ENCODE results near the gene NUDT1.
"Not testable (repeated sequence)": the region's sequence is repeated elsewhere in the genome, so short reads cannot be mapped to it uniquely, and the experiment has no call there.

Gene NUDT1

DNA sequence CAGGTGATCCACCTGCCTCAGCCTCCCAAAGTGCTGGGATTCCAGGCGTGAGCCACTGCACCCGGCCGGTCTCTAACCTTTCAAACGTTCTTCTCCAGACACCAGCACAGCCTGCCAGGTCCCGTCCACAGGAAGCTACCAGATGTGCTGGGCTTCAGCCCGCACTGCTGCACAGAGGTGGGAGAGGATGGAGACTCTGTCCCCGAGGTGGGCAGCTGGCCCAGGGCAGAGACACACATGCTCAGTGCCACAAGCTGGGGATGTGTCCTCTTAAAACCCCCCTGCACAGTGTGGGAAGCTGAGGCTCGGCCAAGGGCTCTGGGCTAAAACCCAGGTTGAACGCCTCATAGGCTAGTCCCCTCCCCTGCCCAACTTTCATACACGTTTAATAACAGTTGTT, 9.4 kb downstream of the NUDT1 start:
- no peak for DNase-seq

DNA sequence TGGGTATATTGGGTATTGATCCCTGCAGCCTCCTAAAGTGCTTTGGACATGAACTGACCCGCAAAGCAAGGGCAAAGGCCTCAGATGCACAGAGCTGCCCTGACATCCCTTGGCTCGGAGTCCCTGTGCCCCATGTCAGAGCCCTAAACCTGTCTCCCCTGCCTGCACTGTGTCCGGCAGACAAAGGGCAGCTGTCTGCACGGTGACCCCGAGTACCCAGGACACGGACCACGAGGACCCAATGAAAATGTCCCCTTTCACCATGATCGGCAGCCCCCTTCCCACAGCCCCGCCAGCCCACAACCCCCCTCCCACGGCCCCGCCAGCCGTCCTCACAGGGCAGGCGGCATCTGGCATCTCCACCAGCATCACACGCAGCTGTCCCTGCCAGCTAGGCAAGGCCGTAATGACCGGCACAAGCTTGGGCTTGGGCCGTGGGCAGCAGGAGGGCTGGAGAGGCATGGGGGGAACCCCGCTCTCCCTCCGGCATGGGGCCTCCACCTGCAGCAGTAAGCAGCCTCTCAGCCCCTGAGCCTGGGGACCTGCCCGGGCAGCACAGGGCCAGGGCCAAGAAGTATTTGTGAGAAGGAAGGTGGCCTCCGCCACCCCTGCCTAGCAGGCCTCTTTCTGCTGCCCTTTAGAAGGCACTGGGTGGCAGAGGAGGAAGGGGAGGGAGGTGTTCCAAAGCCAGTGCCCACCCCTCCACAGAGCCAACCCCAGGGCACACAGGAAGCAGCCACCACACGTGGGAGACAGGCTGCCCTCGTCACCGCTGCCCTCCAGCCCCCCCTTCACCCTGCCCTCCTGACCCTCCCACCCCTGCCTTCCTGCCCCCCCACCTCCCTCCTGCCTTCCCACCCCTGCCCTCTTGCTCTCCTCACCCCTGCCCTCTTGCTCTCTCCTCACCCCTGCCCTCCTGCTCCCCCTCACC, 10.1 kb downstream of the NUDT1 start:
- DNase-seq: no peak

DNA sequence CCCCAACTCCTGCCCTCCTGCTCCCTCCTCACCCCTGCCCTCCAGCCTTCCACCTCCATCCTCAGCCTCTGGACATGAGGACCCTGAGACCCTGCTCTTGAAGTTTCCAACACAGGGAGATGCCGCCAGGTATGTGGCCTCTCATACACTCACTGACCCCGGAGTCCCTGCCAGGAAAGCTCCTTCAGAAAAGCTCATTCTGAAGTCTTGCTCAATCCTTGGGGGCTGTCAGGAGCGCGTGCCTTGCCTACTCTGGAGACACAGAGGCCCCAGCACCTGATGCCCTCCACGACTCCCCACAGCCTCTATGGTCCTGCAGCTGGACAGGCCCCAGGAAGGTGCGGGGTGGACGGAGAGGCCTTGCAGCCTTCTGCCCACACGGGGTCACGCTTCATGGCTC, 11.0 kb downstream of the NUDT1 start:
- no peak for DNase-seq

DNA sequence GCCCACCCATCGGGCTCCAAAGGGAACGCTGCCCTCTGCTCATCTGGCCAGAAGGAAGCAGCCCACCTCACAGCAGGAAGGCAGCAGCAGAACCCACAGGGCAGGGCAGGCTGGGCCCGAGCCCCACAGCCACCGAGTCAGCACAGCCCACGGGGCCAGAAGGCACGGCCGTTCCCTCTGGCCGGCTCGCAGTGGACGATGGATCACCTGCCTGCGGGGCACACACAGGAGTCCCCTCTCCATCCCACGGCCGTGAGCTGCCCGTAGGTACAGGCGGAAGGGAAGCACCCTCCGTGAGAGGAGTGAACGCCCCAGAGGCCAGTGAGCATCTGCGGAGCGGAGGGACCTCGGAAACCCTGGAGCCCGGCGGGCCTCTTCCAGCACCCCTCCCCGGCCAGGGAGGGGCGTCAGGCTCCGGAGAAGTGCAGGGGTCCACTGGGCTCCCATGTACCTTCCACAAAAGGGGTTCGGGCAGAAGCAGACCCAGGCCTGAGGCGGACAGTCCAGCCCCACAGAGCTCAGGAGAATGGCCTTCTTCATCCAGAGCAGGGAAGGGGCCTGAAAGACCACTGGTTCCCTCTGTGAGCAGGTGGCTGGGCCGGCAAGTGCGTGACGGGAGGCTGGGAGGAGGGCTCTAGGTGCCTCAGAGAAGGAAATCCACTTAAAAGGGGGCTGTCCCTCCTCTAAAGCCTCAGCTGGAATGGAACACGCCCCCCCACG, 11.7 kb downstream of the NUDT1 start:
- no peak for DNase-seq

DNA sequence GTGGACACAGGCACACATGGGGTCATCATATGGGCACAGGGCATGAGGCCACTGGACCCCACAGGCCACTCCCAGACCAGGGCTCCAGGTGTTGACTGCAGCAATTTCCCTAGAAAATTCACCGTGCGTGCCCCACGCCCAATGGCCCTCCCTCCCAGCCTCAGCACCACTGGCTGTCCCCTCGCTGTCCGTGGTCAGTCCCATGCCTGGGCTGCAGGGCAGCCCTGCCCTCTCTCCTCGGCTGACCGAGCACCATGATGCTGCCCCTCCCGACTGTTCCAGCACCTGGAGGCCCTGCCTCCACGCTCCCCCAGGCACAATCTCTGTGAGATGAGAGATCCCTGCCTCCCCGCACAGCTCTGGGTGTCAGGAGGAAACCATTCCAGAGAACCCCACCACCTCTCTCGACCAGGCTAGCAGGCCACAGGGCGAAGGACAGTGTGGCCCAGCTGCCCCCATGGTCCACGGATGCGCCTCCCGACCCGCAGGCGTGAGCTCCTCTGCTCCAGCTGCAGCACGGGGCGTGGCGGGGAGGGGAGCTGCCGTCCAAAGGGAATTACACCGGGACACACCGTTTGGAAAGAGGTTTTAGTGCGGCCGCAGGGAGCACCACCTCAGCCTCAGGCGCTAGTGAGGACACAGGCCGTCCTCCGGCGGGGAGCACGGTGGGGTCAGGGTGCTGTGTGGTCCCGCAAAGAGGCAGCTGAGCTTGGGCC, 12.6 kb downstream of the NUDT1 start:
- DNase-seq: no peak

DNA sequence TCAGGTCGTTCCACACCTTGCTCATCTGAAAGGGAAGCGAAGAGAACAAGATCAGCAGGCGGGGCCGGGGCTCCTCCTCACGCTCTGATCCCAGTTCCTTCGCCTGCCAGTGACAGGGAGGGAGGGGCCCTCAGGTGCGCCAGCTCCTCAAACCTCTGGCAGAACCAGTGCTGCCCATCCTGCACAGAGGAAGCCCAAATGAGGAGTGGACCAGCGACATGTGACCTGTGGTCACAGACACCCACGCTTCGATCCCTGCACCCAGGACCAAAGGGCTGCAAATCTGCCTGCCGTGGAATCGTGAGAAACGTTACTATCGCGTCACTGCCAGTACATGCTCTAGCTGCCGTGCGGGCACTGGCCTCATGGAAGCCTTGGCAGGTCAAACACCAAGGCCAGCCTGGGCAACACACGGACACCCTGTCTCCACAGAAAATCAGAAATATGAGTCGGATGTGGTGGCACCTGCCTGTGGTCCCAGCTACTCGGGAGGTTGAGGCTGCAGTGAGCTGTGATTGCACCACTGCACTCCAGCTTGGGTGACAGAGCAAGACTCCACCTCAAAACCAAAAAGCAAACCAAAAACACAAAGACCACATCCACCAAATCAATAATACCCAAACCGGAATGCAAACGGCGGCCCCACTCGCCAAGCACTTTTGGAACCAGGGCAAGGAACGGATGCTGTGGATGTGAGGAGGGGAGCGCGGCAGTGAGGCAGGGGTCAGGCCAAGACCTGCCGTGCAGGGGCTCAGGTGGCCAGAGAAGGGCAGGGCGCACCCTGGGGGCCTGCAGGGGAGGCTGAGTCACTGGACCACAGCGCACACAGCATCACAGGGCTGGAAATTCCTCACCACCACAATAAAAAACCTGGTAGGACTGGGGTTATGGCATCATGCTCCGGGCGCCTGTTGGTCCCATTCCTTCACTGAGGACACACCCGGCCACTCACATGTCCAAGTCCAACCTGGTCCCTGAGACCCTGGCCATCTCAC, 13.4 kb downstream of the NUDT1 start:
- no peak for DNase-seq

DNA sequence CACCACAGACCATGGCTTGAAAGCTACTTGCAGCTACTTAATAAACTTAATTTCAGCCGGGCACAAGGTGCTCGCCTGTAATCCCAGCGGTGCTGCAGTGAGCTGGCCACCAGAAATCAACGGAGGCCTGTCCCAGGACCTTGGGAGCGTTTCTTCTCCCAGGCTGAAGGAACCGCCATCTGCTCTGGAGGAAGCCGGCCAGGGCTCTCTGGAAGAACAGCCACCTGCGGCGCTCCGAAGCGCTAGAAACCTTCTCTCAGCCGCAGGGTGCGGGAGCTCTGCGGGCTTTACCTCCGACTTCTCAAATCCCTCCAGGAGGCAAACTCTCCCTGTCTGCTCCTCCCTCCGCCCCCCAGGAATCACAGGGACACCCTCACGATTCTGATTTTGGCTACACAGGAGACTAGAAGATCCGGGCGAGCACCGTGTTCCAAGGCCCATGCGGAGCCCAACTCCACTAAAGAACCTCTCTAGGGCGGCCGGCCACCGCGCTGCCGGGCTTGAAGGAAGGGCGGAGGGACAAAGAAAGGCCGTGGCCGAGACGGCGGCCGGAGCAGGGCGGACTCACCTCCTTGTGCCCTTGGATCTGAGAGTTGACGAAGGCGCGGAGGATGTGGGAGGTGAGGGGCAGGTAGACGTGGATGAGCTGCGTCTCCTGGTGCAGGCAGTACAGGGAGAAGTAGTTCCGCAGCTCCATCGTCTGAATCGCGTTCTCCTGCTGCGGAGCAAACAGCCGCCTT, 14.4 kb downstream of the NUDT1 start:
- DNase-seq: no peak

DNA sequence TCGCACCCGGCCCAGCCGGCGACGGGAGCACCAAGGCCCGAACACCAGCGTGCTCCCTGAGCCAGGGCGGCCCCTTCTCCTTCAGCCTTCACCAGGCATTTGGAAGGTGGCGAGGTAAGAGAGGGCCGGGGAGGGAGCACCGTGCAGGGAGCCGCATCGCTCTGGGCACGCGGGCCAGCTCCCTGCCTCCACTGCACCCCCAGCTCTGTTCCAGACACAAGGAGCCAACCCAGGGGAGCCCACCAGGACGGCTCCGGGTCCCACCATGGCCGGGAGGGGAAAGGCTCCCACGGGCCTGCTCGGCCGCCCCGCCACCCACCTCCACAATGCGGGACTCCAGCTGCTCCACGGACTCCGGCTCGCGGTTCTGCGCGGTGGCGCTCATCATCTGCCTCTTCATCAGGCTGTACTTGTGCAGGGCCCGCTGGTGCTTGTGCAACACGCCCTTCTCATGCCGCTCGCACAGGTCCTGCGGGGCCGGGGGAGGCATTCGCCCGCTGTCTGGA, 15.1 kb downstream of the NUDT1 start:
- DNase-seq: no peak

DNA sequence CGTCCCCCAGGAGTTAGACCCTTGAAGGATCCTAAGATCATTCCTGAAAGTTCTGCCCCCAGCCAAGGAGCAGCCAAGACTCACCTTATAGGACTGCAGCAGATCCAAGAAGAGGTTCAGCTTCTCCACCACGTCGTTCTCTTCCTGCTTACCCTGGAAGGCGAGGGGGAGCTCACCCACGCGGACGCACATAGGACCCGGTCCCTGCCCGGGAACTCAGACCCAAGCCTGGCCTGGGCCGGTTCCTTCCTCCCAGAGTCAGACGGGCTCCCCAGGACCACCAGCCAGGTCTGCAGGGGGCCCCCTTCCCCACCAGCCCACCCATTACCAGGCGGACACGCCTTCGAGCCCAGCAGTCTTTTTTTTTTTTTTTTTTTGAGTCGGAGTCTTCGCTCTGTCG, 15.6 kb downstream of the NUDT1 start:
- DNase-seq: no peak

DNA sequence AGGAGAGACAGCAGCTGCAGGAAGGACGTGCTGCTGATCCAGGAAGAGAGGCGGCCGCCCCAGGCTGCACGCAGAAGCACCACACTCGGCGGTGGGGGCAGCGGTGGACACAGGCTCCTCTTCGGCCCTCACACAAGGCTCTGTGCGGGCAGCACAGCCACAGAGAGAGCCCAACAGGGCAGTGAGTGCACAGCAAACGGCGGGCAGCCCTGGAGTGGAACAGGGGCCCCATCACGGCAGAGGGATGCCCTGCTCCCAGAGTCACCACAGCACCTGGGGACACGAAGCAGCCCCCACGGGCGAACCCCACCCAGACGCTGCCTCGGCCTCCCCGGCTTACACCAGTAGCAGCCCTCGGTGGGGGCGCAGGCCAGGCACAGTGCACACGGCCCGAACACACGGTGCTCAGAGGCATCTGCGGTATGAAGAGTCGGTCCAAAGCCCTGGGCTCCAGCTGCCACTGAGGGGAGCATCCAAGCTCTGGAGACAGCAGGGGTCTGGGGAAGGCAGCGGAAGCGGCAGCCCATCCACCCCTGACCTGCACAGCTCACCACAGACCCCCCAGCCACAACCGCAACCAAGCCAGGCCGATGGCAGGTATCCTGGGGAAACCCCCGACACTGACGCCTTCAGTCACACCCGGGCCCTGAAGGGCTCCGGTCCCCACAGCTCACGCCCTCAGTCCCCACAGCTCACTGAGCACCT, 16.8 kb downstream of the NUDT1 start:
- DNase-seq: no peak

DNA sequence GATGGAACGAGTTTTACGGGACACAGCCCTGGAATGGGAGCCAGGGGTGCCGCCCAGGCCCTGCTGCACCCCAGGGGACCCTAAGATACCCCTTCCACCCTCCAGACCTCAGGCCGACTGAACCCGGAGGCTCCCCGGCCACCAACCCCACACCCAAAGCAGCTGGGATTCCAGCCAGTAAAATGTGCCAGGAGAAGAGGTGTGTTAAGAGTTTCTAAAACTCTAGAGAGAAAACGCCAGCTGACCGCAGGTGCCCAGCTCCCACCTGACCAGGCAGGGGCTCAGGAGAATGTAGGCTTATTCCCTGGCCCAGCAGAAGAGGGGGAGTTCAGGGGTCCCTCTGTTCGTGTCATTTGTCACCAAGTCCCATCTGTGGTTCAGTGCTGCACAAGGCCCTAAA, 17.5 kb downstream of the NUDT1 start:
- DNase-seq: no peak

DNA sequence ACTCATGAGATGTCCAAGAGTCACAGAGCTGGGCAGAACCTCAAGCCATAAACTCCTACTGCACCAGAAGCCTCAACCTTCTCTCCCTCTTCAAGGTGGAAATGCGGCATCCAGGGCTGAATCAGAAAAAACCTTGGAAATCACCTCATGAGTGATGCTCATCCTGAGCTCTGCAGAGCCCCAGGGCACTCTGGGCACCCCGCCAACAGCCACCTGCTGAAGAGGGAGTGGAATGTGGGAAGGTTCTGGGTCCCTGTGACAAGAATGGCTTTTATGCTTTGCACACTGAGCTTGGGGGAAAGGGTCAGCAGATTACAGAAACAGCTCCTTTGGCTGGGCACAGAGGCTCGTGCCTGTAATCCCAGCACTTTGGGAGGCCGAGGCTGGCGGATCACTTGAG, 18.8 kb downstream of the NUDT1 start:
- no peak for DNase-seq

DNA sequence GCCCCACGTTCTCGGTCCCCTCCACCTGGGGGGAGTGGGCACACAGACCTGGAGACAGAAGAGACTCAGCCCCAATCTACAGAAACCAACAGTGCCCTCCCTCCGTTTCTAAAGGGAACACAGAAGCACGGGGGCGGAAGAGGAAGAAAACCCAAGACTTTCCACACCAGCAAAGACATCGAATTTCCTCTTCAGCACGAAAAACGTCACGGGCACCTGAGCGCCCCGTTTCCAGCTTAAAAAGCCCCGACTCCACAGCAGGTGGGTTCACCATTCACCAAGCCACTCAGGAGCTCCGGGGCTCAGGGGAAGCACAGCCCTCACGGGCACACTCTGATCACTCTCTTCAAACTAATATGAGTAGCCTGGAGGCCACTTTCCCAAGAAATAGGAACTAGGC, 19.6 kb downstream of the NUDT1 start:
- DNase-seq: no peak

DNA sequence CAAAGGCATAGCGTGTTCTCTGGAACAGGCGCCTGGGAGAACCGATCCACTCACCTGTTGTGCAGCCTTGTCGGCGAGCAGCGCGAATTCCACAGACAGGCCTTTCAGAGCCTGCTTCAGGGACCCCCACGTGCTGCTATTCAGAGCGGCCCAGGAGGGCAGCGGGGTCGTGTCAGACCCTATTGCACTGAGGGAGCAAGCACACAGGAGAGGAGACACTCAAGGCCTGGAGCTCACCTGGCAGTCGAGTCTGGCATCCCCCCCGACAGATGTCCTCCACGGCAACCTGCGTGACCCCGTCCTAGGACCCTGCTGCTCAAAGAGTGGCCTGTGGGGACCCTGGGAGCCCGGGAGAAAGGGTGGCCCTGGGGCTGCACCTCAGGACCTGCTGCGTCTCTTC, 21.1 kb downstream of the NUDT1 start:
- DNase-seq: no peak

DNA sequence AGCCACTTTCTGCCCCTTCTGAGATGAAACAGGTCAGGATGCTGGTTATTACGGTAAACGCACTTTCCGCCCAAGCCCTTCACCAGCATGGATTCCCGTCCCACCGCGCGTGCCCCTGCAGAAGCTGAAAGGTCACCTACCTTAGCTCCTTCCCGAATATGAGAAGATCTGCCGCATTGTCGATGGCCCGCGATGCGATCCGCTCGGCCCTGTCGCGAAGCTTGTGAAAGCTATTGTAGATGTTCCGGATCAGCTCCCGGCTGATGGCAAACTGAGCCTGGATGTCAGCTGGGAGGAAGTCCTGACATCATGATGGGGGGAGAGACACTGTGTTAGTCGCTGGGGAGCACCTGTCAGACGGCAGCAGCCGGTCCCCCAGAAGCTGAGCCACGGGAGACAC, 22.1 kb downstream of the NUDT1 start:
- DNase-seq: no peak

DNA sequence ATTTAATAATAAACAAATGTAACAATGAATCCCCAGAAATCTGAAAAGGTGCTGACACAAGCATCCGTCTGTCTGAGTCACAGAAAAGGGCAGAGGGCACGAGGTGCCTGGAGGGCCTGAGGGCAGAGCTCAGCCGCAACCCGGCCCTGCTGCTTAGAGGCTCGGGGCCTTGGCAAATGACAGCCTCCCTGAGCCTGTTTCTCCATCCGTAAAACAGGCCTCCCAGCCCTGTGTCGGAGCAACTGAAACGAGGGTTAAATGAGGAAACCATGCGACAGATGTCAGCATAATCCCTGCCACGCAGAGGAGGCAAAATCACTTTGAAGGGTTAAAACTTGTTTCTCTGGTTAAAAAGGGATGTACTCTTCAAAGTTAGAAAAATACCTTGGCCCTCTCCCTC, 24.9 kb downstream of the NUDT1 start:
- no peak for DNase-seq

DNA sequence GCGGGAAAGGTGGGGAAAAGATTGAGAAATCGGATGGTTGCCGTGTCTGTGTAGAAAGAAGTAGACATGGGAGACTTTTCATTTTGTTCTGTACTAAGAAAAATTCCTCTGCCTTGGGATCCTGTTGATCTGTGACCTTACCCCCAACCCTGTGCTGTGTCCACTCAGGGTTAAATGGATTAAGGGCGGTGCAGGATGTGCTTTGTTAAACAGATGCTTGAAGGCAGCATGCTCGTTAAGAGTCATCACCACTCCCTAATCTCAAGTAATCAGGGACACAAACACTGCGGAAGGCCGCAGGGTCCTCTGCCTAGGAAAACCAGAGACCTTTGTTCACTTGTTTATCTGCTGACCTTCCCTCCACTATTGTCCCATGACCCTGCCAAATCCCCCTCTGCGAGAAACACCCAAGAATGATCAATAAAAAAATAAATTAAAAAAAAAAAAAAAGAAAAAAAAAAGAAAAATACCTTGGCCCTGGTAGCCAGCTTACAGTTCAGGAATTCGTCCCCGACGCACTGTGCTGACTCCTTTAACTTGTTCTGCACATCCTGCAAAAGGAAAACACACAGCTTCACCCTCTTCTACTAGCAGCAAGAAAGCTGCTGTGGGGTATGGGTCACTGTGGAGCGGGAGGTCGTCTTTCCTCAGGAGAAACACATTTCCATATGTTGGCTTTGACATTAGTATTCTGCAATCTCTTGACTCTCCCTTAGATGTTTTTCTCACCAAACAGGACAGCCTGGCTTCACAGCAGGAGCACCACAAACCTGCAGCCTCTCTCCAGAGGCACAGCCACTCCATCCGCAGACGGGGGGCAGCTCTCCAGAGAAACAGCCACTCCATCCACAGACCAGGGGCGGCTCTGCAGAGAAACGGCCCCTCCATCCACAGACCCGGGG, 27.3 kb downstream of the NUDT1 start:
- not testable (repeated sequence) for DNase-seq

DNA sequence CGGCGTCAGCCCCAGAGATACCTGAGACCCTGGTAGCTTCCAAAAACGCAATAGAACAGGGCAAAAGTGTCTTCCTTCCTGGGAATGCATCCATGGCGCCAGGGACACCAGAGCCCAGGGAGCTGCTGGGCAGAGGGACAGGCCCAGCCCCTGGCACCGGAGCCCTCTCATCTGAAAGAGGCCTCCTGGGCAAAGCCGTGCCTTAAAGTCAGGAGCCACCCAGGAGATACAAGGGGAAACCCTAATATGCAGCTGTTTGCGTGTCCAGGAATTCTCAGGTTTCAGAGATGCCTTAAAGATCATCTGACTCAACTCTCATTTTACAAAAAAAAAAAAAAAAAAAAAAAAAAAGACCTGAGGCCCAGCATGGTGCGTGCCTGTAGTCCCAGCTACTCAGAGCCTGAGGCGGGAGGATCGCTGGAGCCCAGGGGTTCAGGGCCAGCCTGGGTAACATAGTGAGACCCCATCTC, 28.0 kb downstream of the NUDT1 start:
- DNase-seq: no peak

DNA sequence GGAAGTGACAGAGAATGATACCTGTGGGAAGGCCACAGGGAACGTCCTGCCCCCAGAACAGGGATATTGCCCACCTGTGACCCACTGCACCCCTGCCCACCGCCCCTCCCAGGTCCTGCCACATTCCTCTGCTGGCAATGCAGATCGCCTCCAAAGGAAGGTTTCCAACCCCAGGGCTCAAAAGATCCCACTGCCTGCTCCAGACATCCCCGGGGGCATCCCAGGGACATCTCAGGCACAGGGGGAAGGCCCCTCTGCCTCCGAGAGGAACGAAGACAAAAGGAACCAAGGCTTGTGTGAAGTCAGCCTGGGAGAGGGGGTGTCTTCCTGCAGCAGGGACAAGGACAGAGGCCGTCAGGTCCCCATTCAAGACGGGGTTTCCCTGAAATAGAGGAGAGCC, 28.5 kb downstream of the NUDT1 start:
- DNase-seq: no peak

Measured in central memory CD4-positive, alpha-beta T cell (primary cell).